HG02642 (cell line): ENCODE results near the gene GGCT.

ENCODE experiments used
- ATAC-seq: cut with Tn5 transposase; IDR thresholded peaks from one replicate; pipeline ENCODE4 v1.9.1; 2021; ENCODE audit warnings: mild to moderate bottlenecking; ENCODE audit not compliant: unreplicated experiment, poor library complexity

Gene GGCT

GRCh38 chr7:30479202-30480120, 25.2 kb downstream of the GGCT start:
- ATAC-seq = no peak

GRCh38 chr7:30478349-30479201, 26.1 kb downstream of the GGCT start, which contains the start of gene NOD1:
Gene NOD1 (minus strand): TSS chr7:30478784. CDS start chr7:30456921, 21,863 bp downstream.
- peak; percentile 92 for ATAC-seq

GRCh38 chr7:30476459-30477145, 28.0 kb downstream of the GGCT start:
- no peak for ATAC-seq

- no peak for ATAC-seq
Observed at GRCh38 chr7:30475580-30475979, 29.0 kb downstream of the GGCT start.

- ATAC-seq = no peak
Observed at GRCh38 chr7:30474893-30475292, 29.7 kb downstream of the GGCT start.

GRCh38 chr7:30474485-30474884, 30.1 kb downstream of the GGCT start:
- no peak for ATAC-seq

GRCh38 chr7:30473903-30474302, 30.7 kb downstream of the GGCT start:
- ATAC-seq = no peak

- no peak for ATAC-seq
Observed at GRCh38 chr7:30472784-30473775, 31.5 kb downstream of the GGCT start.

- ATAC-seq = no peak
Observed at GRCh38 chr7:30472081-30472783, 32.4 kb downstream of the GGCT start.

- no peak for ATAC-seq
Observed at GRCh38 chr7:30471205-30471604, 33.4 kb downstream of the GGCT start.

- ATAC-seq = no peak
Observed at GRCh38 chr7:30470771-30471170, 33.9 kb downstream of the GGCT start.

GRCh38 chr7:30470163-30470770, 34.4 kb downstream of the GGCT start:
- ATAC-seq = no peak

GRCh38 chr7:30469303-30469702, 35.3 kb downstream of the GGCT start:
- no peak for ATAC-seq

GRCh38 chr7:30468791-30469190, 35.8 kb downstream of the GGCT start:
- no peak for ATAC-seq

GRCh38 chr7:30468041-30468440, 36.6 kb downstream of the GGCT start:
- no peak for ATAC-seq

- ATAC-seq = no peak
Observed at GRCh38 chr7:30467271-30467670, 37.4 kb downstream of the GGCT start.

- no peak for ATAC-seq
Observed at GRCh38 chr7:30466266-30466665, 38.4 kb downstream of the GGCT start.

- no peak for ATAC-seq
Observed at GRCh38 chr7:30465811-30466180, 38.8 kb downstream of the GGCT start.
